LNCAP (cell line): ENCODE results near the gene TTLL8.

Source experiments
- TF ChIP-seq, protein P1 (sequence below): fragments of 450-650 bp; IDR thresholded peaks from 2 replicates; pipeline ENCODE4 v1.5.1; 2017; ENCODE audit warnings: mild to moderate bottlenecking

TTLL8 gene

DNA sequence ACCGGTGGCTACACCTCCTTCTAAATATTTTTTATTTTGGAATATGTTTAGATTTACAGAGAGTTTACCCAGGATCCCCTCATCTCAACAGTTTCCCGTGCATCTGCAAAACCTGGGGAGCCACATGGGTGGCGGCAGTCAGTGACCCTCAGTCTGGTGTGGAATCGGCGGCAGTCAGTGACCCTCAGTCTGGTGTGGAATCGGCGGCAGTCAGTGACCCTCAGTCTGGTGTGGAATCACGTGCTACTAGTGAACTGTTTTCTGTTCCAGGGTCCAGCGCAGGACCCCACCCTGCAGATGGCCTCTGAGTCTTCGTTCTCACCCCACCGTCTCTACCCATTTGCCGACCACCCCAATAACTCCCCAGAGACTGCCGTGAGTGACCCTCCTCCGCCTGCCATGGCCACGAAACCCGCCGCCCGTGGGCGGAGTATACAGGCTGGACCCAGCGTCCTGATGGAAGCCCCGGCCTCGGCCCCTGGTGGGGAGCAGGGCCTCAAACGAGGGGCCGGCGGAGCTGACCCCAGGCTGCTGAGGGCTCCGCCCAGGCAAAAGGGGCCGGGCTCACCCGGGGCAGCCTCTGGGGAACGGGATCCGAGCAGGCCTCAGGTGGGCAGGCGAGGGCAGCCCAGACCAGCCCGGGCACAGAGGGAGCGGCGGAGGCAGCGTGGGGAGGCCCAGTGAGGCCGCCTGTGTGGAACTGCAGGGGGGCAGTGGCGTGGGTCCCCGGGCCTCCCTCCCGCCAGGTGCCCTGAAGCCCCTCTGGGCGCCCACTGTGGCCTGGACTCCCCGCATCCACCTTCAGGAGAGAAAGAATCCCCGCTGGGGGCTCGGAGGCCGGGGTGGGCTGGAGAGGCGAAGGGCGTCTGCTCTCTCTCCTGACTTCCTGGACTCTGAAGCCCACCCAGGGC is 48.1 kb downstream of the TTLL8 start:
- TF ChIP-seq, protein P1, sequence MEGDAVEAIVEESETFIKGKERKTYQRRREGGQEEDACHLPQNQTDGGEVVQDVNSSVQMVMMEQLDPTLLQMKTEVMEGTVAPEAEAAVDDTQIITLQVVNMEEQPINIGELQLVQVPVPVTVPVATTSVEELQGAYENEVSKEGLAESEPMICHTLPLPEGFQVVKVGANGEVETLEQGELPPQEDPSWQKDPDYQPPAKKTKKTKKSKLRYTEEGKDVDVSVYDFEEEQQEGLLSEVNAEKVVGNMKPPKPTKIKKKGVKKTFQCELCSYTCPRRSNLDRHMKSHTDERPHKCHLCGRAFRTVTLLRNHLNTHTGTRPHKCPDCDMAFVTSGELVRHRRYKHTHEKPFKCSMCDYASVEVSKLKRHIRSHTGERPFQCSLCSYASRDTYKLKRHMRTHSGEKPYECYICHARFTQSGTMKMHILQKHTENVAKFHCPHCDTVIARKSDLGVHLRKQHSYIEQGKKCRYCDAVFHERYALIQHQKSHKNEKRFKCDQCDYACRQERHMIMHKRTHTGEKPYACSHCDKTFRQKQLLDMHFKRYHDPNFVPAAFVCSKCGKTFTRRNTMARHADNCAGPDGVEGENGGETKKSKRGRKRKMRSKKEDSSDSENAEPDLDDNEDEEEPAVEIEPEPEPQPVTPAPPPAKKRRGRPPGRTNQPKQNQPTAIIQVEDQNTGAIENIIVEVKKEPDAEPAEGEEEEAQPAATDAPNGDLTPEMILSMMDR: no peak

DNA sequence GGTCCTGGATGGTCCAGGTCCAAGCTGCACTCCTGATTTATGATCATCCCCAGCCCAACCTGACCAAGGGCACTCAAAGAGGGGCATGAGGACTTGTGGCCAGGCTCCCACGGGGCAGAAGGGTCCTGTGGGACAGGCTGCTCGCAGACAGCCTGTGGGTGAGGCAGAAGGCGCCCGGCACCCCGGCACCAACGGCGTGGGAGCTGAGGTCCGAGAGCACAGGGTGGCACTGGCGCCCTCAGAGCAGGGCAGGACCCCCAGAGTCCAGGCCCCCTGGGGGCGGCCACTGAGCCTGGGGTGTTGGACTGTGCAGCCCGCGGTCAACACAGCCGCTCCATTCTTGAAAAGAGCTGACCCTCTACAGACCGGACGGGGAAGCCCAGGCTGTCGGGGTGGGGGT is 48.8 kb downstream of the TTLL8 start:
- TF ChIP-seq, protein P1: no peak

DNA sequence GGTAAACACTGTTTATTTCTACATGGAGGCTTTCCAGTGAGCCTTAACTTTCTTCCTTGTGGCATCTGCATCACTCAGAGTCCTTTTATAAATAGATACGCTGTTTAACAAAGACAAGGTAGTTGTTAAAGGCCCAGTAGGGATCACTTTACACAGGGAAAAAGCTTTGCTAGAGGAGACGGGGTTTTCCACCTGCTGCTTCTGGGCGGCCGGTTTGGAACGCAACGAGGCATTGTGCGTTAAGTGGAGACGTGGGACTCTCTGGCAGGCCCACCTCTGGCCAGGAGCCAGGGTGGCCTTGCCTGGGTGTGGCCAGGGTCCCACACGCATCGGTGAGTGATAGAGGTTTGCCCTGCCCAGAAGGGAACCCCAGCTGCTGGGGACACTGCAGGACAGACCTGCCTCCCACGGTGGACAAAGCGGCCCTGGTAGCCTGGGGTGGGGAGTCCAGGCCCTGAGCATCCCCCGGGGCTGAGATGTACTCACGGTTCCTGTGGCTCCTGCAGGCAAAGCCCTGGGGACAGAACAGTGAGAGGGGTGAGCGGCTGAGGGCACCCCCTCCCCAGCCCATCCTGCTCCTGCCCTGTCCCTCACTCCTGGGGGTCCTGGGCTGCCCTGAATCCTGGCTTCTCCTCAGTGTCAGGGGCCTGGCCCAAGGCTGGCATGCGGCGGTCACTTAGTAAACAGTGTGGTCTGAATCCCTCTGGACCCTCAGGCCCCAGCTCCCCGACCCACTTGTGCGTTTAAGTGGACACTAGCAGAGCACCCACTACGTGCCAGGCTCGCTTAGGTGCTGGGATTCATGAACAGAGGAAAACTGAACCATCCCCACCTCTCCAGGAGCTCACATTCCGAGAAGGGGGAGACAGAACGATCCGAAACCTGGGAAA is 49.7 kb downstream of the TTLL8 start:
- TF ChIP-seq, protein P1: no peak

DNA sequence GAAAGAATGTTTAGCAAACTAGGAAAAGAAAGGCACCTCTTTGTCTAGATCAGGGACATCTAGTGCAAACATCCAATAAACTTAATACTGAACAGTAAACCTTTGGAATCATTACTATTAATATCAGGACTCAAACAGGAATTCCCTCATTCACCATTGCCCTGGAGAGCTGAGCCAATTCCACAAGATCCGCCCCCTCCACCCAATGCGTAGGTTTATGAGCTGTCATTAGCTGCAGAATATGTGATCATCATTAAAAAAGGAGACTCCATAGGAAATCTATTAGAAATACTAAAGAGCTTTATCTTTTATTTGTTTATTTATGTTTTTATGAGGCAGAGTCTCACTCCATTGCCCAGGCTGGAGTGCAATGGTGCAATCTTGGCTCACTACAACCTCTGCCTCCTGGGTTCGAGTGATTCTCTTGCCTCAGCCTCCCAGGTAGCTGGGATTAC is 51.0 kb downstream of the TTLL8 start:
- TF ChIP-seq, protein P1: no peak

DNA sequence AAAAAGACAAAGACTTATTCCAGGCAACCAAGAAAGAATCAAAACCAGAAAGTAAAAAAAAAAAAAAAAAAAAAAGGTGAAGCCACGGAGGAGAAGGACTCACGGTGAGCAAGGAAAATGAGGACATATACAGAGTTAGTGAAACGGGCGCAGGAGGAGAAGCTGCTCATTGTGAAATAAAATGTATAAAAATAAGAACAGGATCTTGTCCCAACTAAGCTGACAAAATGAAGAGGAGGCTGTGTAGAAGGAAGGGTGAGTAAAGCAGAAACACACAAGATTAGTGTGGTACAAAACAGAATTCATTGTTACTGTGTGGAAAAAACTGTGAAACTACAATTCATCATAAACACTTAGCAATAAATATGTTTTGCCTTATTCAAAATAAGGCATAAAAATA is 53.2 kb downstream of the TTLL8 start:
- TF ChIP-seq, protein P1: no peak

DNA sequence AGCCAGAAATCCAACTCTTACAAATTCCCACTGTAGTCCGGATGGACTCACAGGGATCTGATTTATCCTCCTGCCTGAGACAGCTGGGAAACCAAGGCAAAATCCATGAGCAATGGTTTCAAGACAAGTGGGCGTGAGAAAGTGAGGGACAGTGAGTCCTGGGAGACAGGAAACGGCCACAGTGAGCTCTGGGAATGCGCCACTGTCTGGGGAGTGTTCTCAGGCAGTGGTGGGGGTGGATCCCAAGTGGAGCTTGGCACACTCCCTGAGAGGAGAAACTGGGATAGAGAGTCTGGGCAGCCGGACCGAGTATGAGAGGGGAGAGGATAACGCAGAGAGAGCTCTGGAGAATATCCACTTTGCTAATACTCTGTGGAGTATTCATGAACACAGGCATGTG is 55.3 kb downstream of the TTLL8 start:
- TF ChIP-seq, protein P1: no peak

DNA sequence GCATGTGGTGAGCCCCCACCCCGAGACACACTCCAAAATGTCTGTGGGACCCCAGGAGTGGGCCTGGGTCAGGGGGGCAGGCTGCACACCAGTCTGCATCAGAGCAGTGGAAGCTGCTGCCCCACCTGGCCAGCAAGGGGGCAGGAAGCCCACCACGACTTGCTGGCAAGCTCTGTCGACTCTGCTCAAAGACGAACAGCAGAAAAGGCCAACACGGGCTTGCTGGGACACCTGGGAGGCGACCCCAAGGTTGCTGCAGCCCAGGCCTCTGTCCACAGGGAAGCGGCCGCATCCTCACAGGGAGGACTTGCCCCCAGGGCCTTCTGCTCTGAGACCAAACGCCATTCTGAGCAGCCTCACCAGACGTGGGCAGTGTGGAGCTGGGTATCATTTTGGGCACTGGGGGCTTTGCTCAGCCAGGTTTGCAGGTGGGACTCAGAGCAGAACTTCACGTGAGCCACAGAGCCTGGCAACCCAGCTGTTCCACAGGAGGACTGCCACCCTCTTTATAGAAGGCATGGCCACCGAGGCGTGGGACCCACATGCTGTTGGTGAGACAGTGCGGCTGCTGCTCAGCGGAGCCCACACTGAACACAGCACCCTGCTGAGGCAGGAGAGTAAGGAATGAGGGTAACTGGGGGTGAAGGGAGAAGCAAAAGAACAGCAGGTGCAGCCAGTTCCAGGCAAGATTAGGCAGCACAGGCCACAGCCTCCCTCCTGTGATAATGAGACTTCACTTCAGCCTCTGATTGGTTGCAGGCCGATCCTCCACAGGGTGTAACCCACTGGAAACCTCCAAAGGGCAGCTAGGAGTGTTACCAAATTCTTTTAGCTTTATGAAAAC is 56.5 kb downstream of the TTLL8 start:
- TF ChIP-seq, protein P1: no peak
